Adipocyte (in vitro differentiated cells): ENCODE results near the gene C4A.
A peak's percentile ranks its signal among the peaks of the same experiment; 100 is the strongest.
"Not testable (repeated sequence)": the region's sequence is repeated elsewhere in the genome, so short reads cannot be mapped to it uniquely, and the experiment has no call there.

Experiments used
- DNase-seq: peaks from one replicate; pipeline ENCODE4 v3.0.0-alpha.2; 2015; ENCODE audit warnings: low read depth
- H3K27me3 ChIP-seq: replicated peaks from 2 replicates; pipeline ENCODE4 v1.7.0; 2013; ENCODE audit warnings: mild to moderate bottlenecking, low read length, moderate library complexity; ENCODE audit not compliant: control insufficient read depth, insufficient read depth
- H3K36me3 ChIP-seq: 2 replicates; pipeline ENCODE4 v1.7.0; 2013; ENCODE audit warnings: low read length, mild to moderate bottlenecking, moderate library complexity; ENCODE audit not compliant: control insufficient read depth, insufficient read depth, severe bottlenecking
- H3K4me1 ChIP-seq: 2 replicates; pipeline ENCODE4 v1.7.0; 2013; ENCODE audit warnings: mild to moderate bottlenecking, low read length, moderate library complexity; ENCODE audit not compliant: control insufficient read depth, insufficient read depth
- H3K4me3 ChIP-seq: 2 replicates; pipeline ENCODE4 v1.7.0; 2013; ENCODE audit warnings: mild to moderate bottlenecking, low read length, moderate library complexity
- H3K9ac ChIP-seq: 2 replicates; pipeline ENCODE4 v1.7.0; 2013; ENCODE audit warnings: mild to moderate bottlenecking, low read length, moderate library complexity
- H3K9me3 ChIP-seq: 2 replicates; pipeline ENCODE4 v1.7.0; 2013; ENCODE audit warnings: mild to moderate bottlenecking, low read length, moderate library complexity; ENCODE audit not compliant: control insufficient read depth

Gene C4A

DNA sequence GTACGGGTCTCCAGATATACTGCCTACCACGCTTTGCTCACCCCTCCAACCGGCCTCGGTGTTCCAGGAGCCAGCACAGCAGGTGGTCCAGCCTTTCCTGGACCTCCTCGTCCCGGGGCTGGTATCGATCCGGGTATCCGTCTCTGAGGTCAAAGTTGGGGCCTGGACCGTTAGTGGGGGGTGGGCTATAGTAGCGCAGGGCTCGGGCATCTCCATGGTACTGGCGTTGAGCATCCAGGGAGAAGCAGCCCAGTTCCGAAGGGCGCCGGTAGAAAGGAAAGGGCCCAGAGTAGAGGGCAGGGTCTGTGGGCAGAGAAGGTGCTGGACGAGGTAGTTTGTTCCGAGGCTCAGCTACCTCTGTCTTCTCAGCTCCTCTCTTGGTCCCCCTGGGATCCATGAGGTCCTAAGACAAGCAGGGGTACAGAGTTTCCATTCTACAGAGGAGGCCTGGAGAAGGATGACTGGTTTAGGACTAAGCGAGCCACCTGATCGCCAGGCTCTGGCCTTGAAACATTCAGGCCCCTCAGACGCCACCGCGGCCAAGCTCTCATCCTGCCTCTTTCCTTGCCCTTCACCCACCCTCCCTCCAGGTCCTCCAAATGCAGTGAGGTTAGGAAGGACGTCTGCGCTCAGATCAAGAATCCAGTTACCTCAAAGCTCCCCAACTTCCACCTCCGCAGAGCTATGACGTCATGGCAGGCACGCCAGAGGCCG lies 10.4 kb upstream of the C4A start:
- H3K36me3 ChIP-seq = peaks cover 39% of the 10 kb centered on the region
- peaks cover 33% of the 10 kb centered on the region for H3K4me1 ChIP-seq
- no peaks in the 10 kb centered on the region for H3K27me3 ChIP-seq
- DNase-seq = no peak
- H3K4me3 ChIP-seq = peak overlapping the region; percentile 87
- H3K9me3 ChIP-seq = no peaks in the 10 kb centered on the region
- H3K9ac ChIP-seq = peak overlapping the region; percentile 96

DNA sequence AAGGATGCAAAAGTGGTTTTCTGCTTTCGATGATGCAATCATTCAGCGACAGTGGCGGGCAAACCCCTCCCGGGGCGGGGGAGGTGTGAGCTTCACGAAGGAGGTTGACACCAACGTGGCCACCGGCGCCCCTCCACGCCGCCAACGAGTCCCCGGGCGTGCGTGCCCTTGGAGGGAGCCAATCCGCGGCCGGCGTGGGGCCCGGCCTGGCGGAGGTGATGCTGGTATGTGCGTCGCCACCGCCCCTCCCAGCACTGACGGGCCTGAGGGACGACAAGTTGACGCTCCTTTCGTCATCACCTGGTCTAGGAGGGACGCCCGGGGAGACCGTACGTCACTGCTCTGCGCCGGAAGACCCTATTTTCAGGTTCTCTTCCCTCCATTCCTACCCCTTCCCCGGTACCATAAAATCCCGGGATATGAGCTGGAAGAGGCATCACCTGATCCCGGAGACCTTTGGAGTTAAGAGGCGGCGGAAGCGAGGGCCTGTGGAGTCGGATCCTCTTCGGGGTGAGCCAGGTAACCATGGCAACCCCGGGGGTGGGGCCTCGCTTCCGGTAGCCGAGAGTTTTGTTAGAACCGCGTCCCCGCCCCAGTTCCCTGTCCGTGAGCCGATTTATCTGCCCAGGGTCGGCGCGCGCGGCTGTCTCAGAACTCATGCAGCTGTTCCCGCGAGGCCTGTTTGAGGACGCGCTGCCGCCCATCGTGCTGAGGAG lies 9.7 kb upstream of the C4A start, which contains the start of gene DXO:
TSS of gene DXO (minus strand) at position 146 of the 716 bp plus-strand sequence. CDS start 463 bp downstream, outside the sequence.
- Histone ChIP-seq H3K4me3 (peak within 1 kb of the TSS; percentile 87), H3K36me3 (peaks cover 32% of the 10 kb centered on the region), H3K9ac (peak within 1 kb of the TSS; percentile 96), H3K9me3 (no peaks in the 10 kb centered on the region), H3K4me1 (peaks cover 33% of the 10 kb centered on the region), H3K27me3 (no peaks in the 10 kb centered on the region)
- peak; percentile 99 for DNase-seq

DNA sequence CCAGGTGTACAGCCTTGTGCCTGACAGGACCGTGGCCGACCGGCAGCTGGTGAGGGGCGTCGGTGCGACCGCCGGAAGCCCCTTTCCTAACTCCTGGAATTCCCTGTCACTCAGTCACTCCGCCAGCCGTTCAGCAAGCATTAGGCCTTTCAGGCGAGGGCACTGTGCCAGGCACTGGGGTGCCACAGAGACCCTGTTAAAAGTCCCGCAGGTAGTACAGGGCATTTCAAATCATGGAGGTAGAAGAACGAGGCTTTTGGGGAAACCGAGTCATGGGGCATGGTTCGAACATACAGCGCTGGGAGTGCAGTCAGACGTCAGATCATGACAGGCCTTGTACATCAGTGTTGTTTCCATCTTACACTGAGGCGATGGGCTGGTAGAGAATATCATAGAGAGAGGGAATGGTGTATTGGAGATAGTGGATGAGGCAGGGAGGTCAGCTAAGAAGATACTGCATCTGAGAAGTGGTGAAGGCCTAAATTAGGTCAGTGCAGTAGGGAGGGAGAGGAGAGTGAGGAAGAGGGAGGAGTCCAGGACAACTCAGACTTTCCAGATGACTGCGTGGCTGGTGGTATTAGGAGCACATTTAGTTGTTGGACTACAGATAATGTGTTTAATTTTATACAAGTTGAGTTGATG lies 9.0 kb upstream of the C4A start:
- H3K4me1 ChIP-seq = peaks cover 33% of the 10 kb centered on the region

DNA sequence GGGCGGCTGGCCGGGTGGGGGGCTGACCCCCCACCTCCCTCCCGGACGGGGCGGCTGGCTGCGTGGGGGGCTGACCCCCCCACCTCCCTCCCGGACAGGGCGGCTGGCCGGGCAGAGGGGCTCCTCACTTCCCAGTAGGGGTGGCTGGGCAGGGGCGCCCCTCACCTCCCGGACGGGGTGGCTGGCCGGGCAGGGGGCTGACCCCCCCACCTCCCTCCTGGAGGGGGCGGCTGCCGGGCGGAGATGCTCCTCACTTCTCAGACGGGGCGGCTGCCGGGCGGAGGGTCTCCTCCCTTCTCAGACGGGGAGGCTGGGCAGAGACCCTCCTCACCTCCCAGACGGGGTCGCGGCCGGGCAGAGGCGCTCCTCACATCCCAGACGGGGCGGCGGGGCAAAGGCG lies 5.8 kb upstream of the C4A start:
- DNase-seq, H3K27me3 ChIP-seq, H3K9ac ChIP-seq: not testable (repeated sequence)

More for the DNA sequence above, 9.0 kb upstream of the C4A start:
- peaks cover 25% of the 10 kb centered on the region for H3K36me3 ChIP-seq
- peak overlapping the region; percentile 87 for H3K4me3 ChIP-seq
- peak overlapping the region; percentile 96 for H3K9ac ChIP-seq
- H3K27me3 ChIP-seq = no peaks in the 10 kb centered on the region
- H3K9me3 ChIP-seq = no peaks in the 10 kb centered on the region
- peak; percentile 66 for DNase-seq

DNA sequence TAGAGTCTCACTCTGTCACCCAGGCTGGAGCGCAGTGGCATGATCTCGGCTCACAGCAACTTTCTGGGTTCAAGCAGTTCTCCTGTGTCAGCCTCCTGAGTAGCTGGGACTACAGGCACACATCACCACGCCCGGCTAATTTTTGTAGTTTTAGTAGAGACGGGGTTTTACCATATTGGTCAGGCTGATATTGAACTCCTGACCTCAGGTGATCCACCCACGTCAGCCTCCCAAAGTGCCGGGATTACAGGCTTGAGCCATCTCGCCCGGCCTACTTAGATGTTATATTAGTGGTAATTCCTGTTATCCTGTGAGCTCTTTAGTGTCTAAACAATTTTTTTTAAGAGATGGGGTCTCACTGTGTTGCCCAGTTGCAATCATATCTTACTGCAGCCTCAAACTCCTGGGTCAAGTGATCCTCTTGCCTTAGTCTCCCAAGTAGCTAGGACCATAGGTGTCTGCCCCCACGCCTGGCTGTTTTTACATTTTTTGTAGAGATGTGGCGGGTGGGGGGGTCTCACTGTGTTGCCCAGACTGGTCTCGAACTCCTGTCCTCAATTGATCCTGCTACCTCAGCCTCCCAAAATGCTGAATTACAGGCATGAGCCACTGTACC lies 3.9 kb upstream of the C4A start:
- Histone ChIP-seq H3K9me3 (no peaks in the 10 kb centered on the region), H3K4me3 (no peak overlapping the region), H3K27me3 (no peaks in the 10 kb centered on the region), H3K4me1 (peaks cover 12% of the 10 kb centered on the region), H3K36me3 (peaks cover 12% of the 10 kb centered on the region), H3K9ac (no peak overlapping the region)
- DNase-seq = no peak

More for the DNA sequence above, 5.8 kb upstream of the C4A start:
- peaks cover 20% of the 10 kb centered on the region for H3K4me1 ChIP-seq
- peaks cover 12% of the 10 kb centered on the region for H3K36me3 ChIP-seq
- H3K9me3 ChIP-seq, H3K4me3 ChIP-seq: not testable (repeated sequence)

DNA sequence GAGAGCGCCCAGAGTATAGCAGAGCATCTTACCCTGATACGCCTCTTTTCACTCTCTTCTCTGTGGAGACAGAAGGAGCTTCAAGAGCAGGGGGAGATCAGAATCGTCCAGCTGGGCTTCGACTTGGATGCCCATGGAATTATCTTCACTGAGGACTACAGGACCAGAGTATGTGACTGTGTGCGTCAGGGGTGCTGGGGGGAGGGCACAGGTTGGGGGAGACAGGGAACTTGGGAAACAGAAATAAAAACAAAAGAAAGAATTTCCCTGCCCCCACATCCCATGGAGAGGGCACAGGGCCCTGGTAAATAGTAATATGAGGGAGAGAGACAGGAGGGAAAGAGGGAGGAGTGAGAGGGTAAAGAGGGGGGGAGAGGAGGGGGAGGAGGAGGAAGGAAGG lies 3.0 kb upstream of the C4A start:
- Histone ChIP-seq H3K36me3 (peaks cover 12% of the 10 kb centered on the region), H3K27me3 (no peaks in the 10 kb centered on the region), H3K4me1 (peaks cover 3% of the 10 kb centered on the region), H3K4me3 (no peak overlapping the region), H3K9ac (no peak overlapping the region), H3K9me3 (no peaks in the 10 kb centered on the region)
- DNase-seq = no peak

DNA sequence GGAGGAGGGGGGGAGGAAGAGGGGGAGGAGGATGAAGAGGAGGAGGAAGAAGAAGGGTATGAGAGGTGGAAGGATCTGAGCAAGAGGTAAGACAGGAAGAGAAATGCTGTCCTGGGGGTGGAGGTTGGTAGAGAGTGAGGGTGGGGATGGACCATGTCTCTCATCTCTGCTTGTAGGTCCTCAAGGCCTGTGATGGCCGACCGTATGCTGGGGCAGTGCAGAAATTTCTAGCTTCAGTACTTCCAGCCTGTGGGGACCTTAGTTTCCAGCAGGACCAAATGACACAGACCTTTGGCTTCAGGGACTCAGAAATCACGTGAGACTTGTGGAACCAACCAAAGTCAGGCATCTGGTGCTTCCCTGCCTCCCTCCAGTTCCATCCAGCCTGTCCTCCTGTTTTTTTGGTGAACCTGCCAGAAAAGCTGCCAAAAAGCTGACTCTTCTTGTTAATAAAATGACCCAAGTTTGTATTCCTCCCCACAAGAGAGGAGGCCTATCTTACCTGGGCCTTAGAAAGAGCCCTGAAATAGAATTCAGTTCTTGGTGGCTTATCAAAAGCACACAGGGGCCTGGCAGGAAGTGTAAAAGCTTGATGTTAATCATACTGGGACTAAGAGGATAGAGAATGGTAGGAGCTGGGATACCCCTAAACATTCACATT lies 2.5 kb upstream of the C4A start:
- Histone ChIP-seq H3K4me3 (no peak overlapping the region), H3K9ac (no peak overlapping the region), H3K36me3 (peaks cover 12% of the 10 kb centered on the region), H3K4me1 (peaks cover 3% of the 10 kb centered on the region), H3K27me3 (no peaks in the 10 kb centered on the region), H3K9me3 (no peaks in the 10 kb centered on the region)
- DNase-seq = no peak

DNA sequence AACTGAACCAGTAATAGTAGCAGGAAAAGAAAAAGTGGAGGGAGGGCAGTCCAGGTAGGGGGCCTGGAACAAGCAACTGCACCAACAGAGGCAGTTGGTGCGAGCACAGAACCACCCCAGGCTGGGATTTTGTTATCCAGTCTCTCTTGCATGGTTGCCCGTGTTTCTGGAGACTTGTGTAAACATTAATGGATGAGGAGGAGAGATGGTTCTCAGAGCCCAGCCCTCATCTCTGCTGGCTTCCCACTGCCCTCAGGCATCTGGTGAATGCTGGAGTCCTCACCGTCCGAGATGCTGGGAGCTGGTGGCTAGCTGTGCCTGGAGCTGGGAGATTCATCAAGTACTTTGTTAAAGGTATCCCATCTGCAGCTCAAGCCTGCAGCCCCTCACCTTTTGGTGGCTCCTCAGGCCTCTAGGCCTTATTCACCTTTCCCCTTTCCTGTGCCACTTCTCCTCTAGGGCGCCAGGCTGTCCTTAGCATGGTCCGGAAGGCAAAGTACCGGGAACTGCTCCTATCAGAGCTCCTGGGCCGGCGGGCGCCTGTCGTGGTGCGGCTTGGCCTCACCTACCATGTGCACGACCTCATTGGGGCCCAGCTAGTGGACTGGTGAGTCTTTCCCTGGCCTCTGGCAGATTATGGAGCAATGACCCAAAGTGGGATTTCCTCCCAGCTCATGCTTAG lies 1.5 kb upstream of the C4A start:
- not testable (repeated sequence) for H3K27me3 ChIP-seq, H3K9ac ChIP-seq, H3K4me1 ChIP-seq, H3K4me3 ChIP-seq, DNase-seq, H3K9me3 ChIP-seq
- peaks cover 12% of the 10 kb centered on the region for H3K36me3 ChIP-seq

DNA sequence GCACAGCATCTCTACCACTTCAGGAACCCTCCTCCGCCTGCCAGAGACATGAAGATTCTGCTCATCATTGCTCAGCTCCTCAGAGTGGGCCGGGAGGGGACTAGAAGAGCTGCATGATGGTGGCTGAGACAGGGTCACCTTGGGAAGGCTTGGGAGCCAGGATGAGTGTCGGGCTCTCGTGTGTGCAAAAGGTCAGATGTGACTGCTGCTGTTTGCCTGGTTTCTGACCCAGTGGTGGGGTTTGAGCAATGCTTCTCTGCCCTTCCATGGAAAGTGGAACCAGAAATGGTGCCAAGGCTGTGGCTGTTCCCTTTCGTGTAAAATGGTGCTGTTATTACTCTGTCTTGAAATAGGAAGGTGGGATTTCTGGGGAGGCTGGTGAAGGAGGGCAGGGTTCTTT lies 859 bp upstream of the C4A start:
- not testable (repeated sequence) for H3K9me3 ChIP-seq, H3K27me3 ChIP-seq, H3K4me3 ChIP-seq, H3K9ac ChIP-seq, DNase-seq, H3K4me1 ChIP-seq
- peaks cover 12% of the 10 kb centered on the region for H3K36me3 ChIP-seq

DNA sequence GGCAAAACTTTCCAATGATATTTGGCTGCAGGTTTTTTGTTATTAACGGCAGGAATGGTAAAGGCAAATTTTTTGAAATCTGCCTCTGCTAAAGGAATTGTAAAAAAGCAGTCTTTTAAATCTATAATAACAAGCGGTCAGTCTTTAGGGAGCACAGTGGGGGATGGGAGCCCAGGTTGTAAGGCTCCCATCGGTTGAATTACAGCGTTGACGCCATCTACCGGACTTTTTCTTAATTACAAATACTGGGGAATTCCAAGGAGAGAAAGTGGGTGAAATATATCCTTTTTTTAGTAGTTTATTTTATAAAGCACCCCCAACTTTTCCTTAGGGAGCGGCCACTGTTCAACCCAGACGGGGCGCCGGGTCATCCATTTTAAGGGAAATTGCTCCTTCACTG lies 7.5 kb downstream of the C4A start:
- not testable (repeated sequence) for H3K4me3 ChIP-seq, H3K36me3 ChIP-seq, H3K9me3 ChIP-seq, H3K27me3 ChIP-seq, H3K4me1 ChIP-seq, DNase-seq, H3K9ac ChIP-seq
